Heart left ventricle (tissue), 16 donors: ENCODE results near the gene DDR1. TPM values are rescaled to one million over a fixed set of nuclear protein-coding genes. Genes with fewer than 3 reads are reported as not detected.

Source experiments
- ATAC-seq, 4 donors: fragments of 200-7000 bp; cut with Tn5 transposase; one replicate each; pipeline ENCODE4 v1.9.1; 2020 to 2022; ENCODE audit warnings: moderate library complexity in 4 of 4, mild to moderate bottlenecking in 3 of 4, moderate number of reproducible peaks in 1 of 4
- DNase-seq, 5 donors: peaks; one replicate each; pipeline ENCODE4 v3.0.0-alpha.2; 2020
- H3K27ac ChIP-seq, 12 donors: fragments of 200-600 bp; sonication (generic) in 4 of 12; one replicate each; pipeline versions ENCODE4 v1.5.0 to v1.8.0; 2016 to 2022; ENCODE audit warnings: mild to moderate bottlenecking in 2 of 12
- H3K27me3 ChIP-seq, 9 donors: fragments of 200-600 bp; sonication (generic) in 2 of 9; one replicate each; pipeline versions ENCODE4 v1.5.1 to v1.8.0; 2016 to 2022; ENCODE audit warnings: mild to moderate bottlenecking in 3 of 9
- H3K36me3 ChIP-seq, 9 donors: fragments of 200-600 bp; sonication (generic) in 2 of 9; one replicate each; pipeline versions ENCODE4 v1.5.0 to v1.8.0; 2018 to 2022; ENCODE audit warnings: mild to moderate bottlenecking in 2 of 9
- H3K4me1 ChIP-seq, 12 donors: fragments of 200-600 bp; sonication (generic) in 4 of 12; one replicate each; pipeline versions ENCODE4 v1.5.0 to v1.8.0; 2016 to 2022; ENCODE audit warnings: mild to moderate bottlenecking in 3 of 12
- H3K4me3 ChIP-seq, 12 donors: fragments of 200-600 bp; sonication (generic) in 4 of 12; one replicate each; pipeline versions ENCODE4 v1.5.0 to v1.8.0; 2017 to 2022; ENCODE audit warnings: mild to moderate bottlenecking in 9 of 12, moderate library complexity in 4 of 12
- H3K9me3 ChIP-seq, 12 donors: fragments of 200-600 bp; sonication (generic) in 4 of 12; one replicate each; pipeline versions ENCODE4 v1.5.0 to v1.8.0; 2016 to 2022; ENCODE audit warnings: mild to moderate bottlenecking in 1 of 12
- CTCF ChIP-seq, 12 donors: fragments of 200-600 bp; sonication (generic) in 4 of 12; IDR thresholded peaks; one replicate each; pipeline versions ENCODE4 v1.5.0 to v1.8.0; 2018 to 2022; ENCODE audit warnings: antibody characterized with exemption in 12 of 12, mild to moderate bottlenecking in 5 of 12
- POLR2A ChIP-seq, 2 donors: fragments of 450-650 bp; IDR thresholded peaks; one replicate each; pipeline ENCODE4 v1.6.1; 2017; ENCODE audit warnings: antibody characterized with exemption in 2 of 2, mild to moderate bottlenecking in 2 of 2, moderate library complexity in 2 of 2
- WGBS, 4 donors: extraction: QIAGEN DNeasy Blood & Tissue Kit in 2 of 4; methylation state at CpG; one replicate each; pipeline versions ENCODE4 v1.1.5 to v1.1.7; 2013 to 2018; 5-methylcytosine and 5-hydroxymethylcytosine counted together
- intact Hi-C, 10 donors: fragments of 100-400 bp; cut with DNase I; formaldehyde crosslinking; loops; one replicate each; pipeline versions ENCODE4 v1.11.1 to v1.14.2; 2022
- polyA plus RNA-seq, 2 donors: library from polyadenylated mRNA; stranded (reverse); fragments of 200-250 nt; gene quantifications; one replicate each; pipeline ENCODE4 v1.2.3, GENCODE V29; 2013
- total RNA-seq, 9 donors: library from RNA; depleted of rRNA in 2 of 9; stranded (reverse); fragments of >200 nt in 2 of 9; fragmentation: NEBNext Ultra II Directional in 3 of 9; extraction: Animal tissue kit (Norgen Biotek cat#: 25700) in 3 of 9; gene quantifications; one replicate each; pipeline versions ENCODE4 v1.1.0 to v1.2.4, GENCODE V29; 2016 to 2023
- donor health status: ischemic (EF 13 %, LVEDD 7.1; RV severe dilation, severe dysfunction).
- donor health status: healthy with polysubstance abuse.
- donor health status: DM: no; HTN: yes; CAD: no.
- donor health status: DM: no; HTN: no; CAD: no.
- donor health status: ischemic (EF 25% LVEDD 6.9; RV normal size, moderate dysfunction).
- donor health status: ischemic (EF 25% LVEDD 5.7; RV mildly dilated, moderate dysfunction).
- donor health status: healthy.
- donor health status: DM: yes; HTN: yes; CAD: no.
- donor health status: ischemic (EF 35%, LVEDD 5.7; RV mildly dilated, moderate dysfunction).
- donor health status: nonischemic (EF 11% LVEDD 7.7; RV severe dilation, severe dysfunction).
- donor health status: DM: yes; HTN: yes; CAD: no.
- donor health status: PGD.
- donor health status: ischemic (EF 29% LVEDD 5.4; RV normal size, mild dysfunction).
- donor health status: nonischemic (EF 23%, LVEDD 6.1; RV moderate dilation, normal function).

The DDR1 gene
- total and polyA plus RNA-seq, 11 donors = 11.8 to 50.0 (median 32.0) TPM

GRCh38 chr6:30895343-30895742 is 11.0 kb downstream of the DDR1 start:
- TF ChIP-seq CTCF (IDR thresholded peaks at IDR 0.05) = no peak
- no peak for TF ChIP-seq POLR2A (IDR thresholded peaks at IDR 0.05)
- intact Hi-C loops = no loop called here
- Histone ChIP-seq H3K9me3 (no peaks in the 10 kb centered on the region), H3K4me1 (peaks cover 0 to 4% (median 0%) of the 10 kb centered on the region in 12 donors), H3K27me3 (no peaks in the 10 kb centered on the region), H3K27ac (no peak overlapping the region), H3K4me3 (no peak overlapping the region), H3K36me3 (peaks cover 0 to 83% (median 56%) of the 10 kb centered on the region in 9 donors)
- 83 to 90% (median 86%) methylated on average over 10 of the region's 10 CpGs for WGBS, 4 donors
- no peak for DNase-seq
- no peak for ATAC-seq

- no peaks in the 10 kb centered on the region for H3K27me3 ChIP-seq
- WGBS, 4 donors = 95 to 98% (median 97%) methylated on average over 11 to 13 of the region's 13 CpGs
- peaks cover 0 to 74% (median 56%) of the 10 kb centered on the region in 9 donors for H3K36me3 ChIP-seq
- H3K4me1 ChIP-seq = no peaks in the 10 kb centered on the region
- ATAC-seq (no peak), DNase-seq (no peak)
- no peaks in the 10 kb centered on the region for H3K9me3 ChIP-seq
- no peak overlapping the region for H3K4me3 ChIP-seq
- no peak overlapping the region for H3K27ac ChIP-seq
- intact Hi-C loops = no loop called here
- TF ChIP-seq CTCF (IDR thresholded peaks at IDR 0.05) (no peak), POLR2A (IDR thresholded peaks at IDR 0.05) (no peak)
Measured at GRCh38 chr6:30896541-30896940, 12.2 kb downstream of the DDR1 start.

GRCh38 chr6:30897882-30898281 is 13.6 kb downstream of the DDR1 start:
- Histone ChIP-seq H3K27ac (no peak overlapping the region), H3K4me1 (no peaks in the 10 kb centered on the region), H3K4me3 (no peak overlapping the region), H3K9me3 (no peaks in the 10 kb centered on the region), H3K27me3 (no peaks in the 10 kb centered on the region), H3K36me3 (peaks cover 0 to 66% (median 53%) of the 10 kb centered on the region in 9 donors)
- intact Hi-C loops = no loop called here
- TF ChIP-seq POLR2A (IDR thresholded peaks at IDR 0.05) (no peak), CTCF (IDR thresholded peaks at IDR 0.05) (no peak)
- ATAC-seq (no peak), DNase-seq (no peak)
- WGBS, 4 donors = 91 to 92% (median 91%) methylated on average over 16 of the region's 16 CpGs

- no peaks in the 10 kb centered on the region for H3K27me3 ChIP-seq
- no peak overlapping the region for H3K4me3 ChIP-seq
- no peaks in the 10 kb centered on the region for H3K9me3 ChIP-seq
- TF ChIP-seq CTCF (IDR thresholded peaks at IDR 0.05) (no peak), POLR2A (IDR thresholded peaks at IDR 0.05) (no peak)
- no peaks in the 10 kb centered on the region for H3K4me1 ChIP-seq
- DNase-seq = no peak
- intact Hi-C loops = no loop called here
- peaks cover 0 to 59% (median 46%) of the 10 kb centered on the region in 9 donors for H3K36me3 ChIP-seq
- no peak overlapping the region for H3K27ac ChIP-seq
- 76 to 84% (median 79%) methylated on average over 23 of the region's 23 CpGs for WGBS, 4 donors
- ATAC-seq = no peak
Measured at GRCh38 chr6:30898750-30899360, 14.5 kb downstream of the DDR1 start.
